Tongue (tissue), 2 donors: ENCODE data around the gene TNFRSF6B. TPM values are rescaled to one million over a fixed set of nuclear protein-coding genes. Genes with fewer than 3 reads are reported as not detected.
"Not testable (repeated sequence)": the region's sequence is repeated elsewhere in the genome, so short reads cannot be mapped to it uniquely, and the experiment has no call there.

Experiments
- DNase-seq: peaks from one replicate; pipeline ENCODE4 v3.0.0-alpha.2; 2015
- total RNA-seq: library from RNA; depleted of rRNA; stranded (reverse); fragments of >200 nt; gene quantifications from one replicate; pipeline ENCODE4 v1.2.3, GENCODE V29; 2014

Gene TNFRSF6B
- total RNA-seq, 1 donor from 2014 or later, result 1.1 TPM

DNA sequence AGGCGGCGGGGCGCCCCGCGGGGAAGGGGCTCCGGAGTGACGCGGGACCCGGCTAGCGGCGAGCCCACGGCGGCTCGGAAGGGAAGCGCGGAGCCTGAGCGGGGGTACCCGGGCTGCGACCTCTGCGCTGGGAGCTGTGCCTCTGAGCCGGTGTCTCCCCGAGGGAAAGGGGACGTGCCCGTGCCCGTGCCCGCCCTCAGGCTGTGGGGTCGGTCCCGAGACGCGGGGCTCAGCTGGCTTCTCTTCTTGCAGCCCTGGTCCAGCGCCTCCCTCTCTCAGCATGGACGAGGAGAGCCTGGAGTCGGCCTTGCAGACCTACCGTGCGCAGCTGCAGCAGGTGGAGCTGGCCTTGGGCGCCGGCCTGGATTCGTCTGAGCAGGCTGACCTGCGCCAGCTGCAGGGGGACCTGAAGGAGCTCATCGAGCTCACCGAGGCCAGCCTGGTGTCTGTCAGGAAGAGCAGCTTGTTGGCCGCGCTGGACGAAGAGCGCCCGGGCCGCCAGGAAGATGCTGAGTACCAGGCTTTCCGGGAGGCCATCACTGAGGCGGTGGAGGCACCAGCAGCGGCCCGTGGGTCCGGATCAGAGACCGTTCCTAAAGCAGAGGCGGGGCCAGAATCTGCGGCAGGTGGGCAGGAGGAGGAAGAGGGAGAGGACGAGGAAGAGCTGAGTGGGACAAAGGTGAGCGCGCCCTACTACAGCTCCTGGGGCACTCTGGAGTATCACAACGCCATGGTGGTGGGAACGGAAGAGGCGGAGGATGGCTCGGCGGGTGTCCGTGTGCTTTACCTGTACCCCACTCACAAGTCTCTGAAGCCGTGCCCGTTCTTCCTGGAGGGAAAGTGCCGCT is 12.1 kb downstream of the TNFRSF6B start:
- DNase-seq, result no peak

DNA sequence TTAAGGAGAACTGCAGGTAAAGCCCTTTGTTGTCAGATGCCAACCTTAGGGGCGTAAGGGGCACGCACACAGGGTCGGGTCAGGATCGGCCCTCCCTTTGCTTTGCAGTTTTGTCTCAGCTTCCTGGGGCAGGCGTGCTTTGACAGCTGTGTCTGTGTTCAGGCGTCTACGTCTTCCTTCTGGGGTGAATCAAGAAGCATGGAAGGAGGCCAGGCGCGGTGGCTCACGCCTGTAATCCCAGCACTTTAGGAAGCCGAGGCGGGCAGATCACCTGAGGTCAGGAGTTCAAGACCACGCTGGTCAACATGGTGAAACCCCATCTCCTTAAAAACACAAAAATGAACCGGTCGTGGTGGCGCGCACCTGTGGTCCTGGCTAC is 12.7 kb downstream of the TNFRSF6B start:
- DNase-seq, result no peak

DNA sequence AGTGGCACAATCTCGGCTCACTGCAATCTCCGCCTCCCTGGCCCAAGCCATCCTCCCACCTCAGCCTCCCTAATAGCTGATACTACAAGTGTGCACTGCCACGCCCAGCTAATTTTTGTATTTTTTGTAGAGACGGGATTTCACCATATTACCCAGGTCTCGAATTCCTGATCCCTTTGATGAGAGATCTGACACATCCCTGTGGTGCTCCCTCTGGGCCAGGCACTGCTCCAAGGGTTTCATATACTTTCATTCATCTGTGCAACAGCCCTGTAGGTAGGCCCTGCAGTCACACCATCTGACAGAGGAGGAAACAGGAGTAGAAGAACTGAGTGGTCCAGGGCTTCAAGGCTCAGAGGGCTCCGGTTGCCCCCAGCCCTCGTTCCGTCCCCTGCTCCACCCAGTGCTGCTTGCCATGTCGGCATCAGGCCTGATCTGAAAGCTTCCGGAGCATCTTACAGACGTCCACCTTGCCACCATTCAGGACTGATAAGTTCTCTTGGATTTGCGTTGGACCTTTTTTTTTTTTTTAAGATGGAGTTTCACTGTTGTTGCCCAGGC is 14.7 kb downstream of the TNFRSF6B start:
- DNase-seq, result no peak

DNA sequence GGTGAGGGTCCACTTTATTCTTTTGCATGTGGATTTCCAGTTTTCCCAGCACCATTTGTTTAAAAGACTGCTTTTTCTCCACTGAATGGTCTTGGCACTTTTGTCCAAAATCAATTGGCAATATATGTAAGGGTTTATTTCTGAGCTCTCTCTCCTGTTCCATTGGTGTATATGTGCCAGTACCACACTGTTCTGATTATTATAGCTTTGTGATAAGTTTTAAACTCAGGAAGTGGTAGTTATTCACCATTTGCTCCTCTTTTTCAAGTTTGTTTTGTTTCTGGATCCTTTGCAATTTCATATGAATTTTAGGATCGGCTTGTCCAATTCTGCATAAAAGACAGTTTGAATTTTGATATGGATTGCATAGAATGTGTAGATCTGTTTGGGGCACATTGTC is 15.7 kb downstream of the TNFRSF6B start:
- DNase-seq, result no peak

- no peak for DNase-seq
These were observed 18.4 kb downstream of the TNFRSF6B start for GRCh38 chr20:63714858-63715257.

- no peak for DNase-seq
These were observed 22.5 kb downstream of the TNFRSF6B start for GRCh38 chr20:63718996-63719395.

GRCh38 chr20:63722967-63723622 is 26.6 kb downstream of the TNFRSF6B start:
- DNase-seq, result not testable (repeated sequence)

- not testable (repeated sequence) for DNase-seq
These were observed 33.8 kb downstream of the TNFRSF6B start for GRCh38 chr20:63730189-63730733.

- DNase-seq, result no peak
These were observed 35.0 kb downstream of the TNFRSF6B start for GRCh38 chr20:63731410-63731809.

GRCh38 chr20:63732118-63733095 is 36.0 kb downstream of the TNFRSF6B start:
- DNase-seq, result no peak

DNA sequence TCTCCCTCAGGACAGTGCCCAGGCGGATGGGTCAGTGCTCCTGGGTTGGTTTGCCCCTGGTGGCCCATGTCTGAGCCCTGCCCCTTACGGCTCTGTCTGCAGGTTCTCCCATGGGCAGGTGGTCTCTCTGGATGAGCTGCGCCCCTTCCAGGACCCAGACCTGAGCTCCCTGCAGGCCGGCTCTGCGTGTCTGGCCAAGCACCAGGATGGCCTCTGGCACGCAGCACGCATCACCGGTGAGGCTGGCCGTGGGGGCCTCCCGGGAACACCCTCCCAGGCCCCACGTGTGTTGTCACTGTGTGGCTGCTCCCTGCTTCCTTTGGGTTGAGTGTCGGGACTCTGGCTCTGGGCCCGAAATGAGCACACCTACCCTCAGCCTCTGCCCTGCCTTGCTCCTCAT is 36.7 kb downstream of the TNFRSF6B start:
- DNase-seq, result no peak

GRCh38 chr20:63733579-63734081 is 37.2 kb downstream of the TNFRSF6B start:
- no peak for DNase-seq

- no peak for DNase-seq
These were observed 37.9 kb downstream of the TNFRSF6B start for GRCh38 chr20:63734111-63734945.

DNA sequence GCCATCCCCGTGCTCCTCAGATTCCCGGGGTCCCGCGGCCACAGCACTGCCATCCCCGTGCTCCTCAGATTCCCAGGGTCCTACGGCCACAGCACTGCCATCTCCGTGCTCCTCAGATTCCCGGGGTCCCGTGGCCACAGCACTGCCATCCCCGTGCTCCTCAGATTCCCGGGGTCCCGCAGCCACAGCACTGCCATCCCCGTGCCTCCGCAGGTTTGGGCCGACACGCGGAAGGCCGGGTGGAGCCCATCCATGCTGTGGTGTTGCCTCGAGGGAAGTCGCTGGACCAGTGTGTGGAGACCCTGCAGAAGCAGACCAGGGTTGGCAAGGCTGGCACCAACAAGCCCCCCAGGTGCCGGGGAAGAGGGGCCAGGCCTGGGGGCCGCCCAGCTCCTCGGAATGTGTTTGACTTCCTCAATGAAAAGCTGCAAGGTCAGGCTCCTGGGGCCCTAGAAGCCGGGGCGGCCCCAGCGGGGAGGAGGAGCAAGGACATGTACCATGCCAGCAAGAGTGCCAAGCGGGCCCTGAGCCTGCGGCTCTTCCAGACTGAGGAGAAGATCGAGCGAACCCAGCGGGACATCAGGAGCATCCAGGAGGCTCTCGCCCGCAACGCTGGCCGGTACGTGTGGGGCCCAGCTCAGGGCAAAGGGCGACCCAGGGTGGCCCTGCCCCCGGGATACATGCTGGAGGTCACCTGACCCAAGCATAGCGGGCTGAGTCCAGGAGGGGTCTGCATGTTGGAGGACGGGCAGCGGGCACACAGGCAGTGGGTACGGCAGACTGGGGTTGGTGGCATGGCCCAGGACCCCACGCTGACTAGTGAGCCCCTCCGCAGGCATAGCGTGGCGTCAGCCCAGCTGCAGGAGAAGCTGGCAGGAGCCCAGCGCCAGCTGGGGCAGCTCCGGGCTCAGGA is 38.8 kb downstream of the TNFRSF6B start:
- peak; percentile 54 for DNase-seq

GRCh38 chr20:63735859-63736718 is 39.6 kb downstream of the TNFRSF6B start, which contains the start of gene LIME1:
Gene LIME1, plus strand, starts transcription at chr20:63736664. Its CDS starts 886 bp downstream, at chr20:63737550.
- DNase-seq, result no peak

DNA sequence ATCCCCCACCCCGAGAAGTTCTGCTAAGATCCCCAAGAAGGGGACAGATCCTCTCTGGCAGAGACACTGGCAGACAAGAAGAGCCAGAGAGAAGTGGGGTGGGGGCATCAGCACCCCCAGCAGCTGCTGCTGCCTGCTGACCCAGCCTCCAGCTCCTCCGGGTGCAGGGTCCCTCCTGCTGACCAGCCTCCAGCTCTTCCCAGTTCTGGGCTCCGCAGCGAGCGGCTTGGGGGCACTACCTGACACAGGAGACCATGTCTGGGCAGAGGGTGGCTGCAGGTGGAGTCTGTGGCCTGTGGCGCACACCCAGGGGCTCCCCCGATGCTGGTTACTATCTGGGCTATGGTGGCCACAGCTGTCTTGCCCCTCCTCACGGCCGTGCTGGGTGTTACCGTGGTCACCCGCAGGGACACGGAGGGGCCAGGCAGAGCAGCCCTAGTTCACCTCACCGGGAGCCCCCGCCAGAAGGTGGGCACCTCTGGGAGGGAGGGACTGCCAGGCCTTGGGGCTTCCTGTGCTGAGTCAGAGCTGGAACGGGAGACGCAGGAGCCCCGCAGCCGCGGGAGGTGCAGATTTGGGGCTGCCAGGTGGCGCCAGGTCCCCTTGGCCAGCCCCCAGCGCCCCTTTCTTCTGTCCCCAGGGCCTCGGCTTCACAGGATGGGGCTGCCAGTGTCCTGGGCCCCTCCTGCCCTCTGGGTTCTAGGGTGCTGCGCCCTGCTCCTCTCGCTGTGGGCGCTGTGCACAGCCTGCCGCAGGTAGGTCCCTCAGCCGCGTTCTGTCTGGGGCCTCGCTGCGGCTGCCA is 40.6 kb downstream of the TNFRSF6B start:
- no peak for DNase-seq

DNA sequence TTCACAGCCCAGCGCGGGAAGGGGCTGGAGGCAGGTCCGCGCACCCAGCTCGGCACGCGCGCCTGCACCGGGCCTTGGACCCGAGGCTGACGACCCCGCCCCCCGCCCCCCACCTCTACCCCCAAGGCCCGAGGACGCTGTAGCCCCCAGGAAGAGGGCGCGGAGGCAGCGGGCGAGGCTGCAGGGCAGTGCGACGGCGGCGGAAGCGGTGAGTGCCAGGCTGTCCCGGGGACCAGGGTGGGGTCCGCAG is 41.2 kb downstream of the TNFRSF6B start:
- DNase-seq, result no peak
